ENCODE results near the gene UMODL1.

DNA sequence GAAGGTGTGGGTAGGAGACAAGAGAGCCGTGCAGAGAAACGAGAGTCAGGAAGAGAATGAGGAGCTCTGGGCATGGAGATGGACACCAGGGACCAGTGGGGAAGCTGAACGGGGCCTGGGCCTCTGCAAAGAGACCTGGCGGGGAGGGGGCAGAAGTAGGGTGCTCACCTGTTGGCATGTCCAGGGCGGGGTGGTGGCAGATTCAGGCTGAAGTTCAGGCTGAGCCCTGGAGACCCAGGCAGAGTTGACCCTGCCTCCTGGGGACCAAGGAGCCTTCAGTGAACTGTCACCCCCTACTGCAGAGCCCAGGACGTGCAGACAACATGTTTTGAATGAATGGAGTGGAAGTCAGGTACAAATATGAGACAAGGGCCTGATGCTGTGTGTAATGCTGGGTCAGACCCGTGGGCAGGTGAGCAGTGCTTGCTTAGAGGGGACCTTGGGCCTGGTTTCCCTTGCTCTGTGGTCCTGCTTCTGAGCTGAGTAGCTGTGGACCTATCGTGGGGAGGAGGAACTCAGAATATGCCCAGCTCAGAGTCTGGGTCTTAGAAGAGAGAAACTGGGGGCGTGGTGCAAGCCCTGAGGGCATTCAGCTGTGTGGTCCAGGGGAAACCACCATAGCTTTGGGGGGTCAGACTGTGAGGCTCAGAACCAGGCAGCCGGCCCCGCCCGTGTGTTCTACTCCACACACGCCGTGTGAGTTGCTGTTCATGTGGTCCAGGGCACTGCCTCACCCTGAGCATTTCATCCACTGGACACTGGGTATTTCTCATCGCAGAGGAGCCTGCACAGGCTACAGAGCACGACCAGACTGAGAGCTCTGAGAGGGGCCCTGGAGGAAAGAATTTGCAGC, 21.3 kb upstream of the UMODL1 start:
- TF ChIP-seq, protein P1, sequence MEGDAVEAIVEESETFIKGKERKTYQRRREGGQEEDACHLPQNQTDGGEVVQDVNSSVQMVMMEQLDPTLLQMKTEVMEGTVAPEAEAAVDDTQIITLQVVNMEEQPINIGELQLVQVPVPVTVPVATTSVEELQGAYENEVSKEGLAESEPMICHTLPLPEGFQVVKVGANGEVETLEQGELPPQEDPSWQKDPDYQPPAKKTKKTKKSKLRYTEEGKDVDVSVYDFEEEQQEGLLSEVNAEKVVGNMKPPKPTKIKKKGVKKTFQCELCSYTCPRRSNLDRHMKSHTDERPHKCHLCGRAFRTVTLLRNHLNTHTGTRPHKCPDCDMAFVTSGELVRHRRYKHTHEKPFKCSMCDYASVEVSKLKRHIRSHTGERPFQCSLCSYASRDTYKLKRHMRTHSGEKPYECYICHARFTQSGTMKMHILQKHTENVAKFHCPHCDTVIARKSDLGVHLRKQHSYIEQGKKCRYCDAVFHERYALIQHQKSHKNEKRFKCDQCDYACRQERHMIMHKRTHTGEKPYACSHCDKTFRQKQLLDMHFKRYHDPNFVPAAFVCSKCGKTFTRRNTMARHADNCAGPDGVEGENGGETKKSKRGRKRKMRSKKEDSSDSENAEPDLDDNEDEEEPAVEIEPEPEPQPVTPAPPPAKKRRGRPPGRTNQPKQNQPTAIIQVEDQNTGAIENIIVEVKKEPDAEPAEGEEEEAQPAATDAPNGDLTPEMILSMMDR (IDR thresholded peaks at IDR 0.05 in 8 of 11, conservative IDR thresholded peaks at IDR 0.05 in 3 of 11): no peak
- TF ChIP-seq POLR2AphosphoS5 (IDR thresholded peaks at IDR 0.05): no peak
